DMS53 (cell line): Measurements from ENCODE around the gene LCN2.
A peak's percentile ranks its signal among the peaks of the same experiment; 100 is the strongest.

Experiments used
- DNase-seq: peaks from one replicate; lab custom pipeline; 2025; lab: John Stamatoyannopoulos, UW

LCN2 gene

DNA sequence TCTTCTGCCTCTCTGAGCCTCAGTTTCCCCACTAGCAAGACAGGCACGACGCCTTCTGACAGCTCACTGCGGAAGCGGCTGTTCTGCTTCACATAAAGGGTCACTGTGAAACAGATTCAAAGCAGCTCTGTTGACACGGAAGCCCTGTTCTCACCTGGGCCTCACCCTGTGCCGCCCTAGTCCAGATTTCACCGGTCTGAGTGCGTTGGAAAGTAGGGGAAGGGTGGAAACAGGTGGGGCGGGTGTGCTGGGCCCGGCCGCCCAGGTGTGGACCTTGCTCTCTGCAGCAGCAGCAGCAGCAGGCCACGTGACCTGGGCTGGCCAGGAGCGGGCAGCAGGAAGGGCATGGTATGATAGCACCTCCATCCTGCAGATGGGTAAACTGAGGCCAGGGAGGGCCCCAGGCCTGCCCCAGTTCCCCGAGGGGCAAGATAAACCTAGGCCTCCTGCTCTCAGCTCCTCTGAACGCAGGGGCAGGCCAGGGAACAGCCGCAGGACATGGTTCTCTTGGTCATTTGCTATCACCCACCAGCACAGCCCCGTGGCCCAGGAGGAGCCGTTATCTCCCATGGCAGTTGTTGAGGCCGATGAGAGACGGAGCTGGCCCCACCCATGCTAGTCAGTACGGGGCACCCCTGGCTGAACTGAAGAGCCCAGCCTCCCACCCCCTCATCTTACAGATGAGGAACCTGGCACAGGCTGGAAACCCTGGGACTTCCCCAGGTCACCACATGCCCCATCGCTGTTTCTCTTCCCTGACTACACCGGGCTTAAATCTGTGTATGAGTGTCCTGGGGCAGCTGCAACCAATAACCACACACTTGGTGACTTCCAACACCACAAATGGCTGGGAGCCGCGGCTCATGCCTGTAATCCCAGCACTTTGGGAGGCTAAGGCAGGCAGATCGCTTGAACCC, 33.8 kb upstream of the LCN2 start:
- peak; percentile 99 for DNase-seq

DNA sequence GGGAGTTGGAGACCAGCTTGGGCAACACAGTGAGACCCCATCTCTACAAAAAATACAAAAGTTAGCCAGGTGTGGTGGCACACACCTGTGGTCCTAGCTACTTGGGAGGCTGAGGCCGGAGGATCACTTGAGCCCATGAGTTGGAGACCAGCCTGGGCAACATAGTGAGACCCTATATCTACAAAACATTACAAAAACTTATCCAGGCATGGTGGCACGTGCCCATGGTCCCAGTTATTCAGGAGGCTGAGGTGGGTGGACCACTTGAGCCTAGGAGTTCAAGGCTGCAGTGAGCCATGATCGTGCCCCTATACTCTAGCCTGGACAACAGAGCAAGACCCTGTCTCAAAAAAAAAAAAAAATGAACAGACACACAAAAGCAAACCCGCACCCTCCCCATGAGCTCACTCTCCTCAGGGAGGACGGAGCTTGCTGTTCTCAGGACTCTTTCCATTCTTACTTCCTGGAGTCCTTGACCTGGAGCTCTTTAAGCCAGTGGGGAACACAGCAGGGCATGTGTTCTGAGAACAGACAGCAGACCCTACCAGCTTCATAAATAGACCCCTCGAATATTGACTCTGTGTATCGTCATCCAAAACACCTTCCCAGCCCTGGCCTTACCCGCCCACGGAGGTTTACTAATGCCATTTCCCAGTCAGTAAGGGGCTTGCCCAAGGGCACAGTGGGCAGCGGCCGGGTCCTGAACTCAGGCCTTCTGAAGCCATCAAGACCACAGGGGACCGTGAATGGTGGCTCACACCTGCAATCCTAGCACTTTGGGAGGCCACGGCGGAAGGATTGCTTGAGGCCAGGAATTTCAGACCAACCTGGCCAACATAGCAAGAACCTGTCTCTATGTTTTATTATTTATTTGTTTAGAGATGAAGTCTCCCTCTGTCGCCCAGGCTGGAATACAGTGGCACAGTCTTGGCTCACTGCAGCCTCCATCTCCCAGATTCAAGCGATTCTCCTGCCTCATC, 32.9 kb upstream of the LCN2 start:
- peak; percentile 38 for DNase-seq

DNA sequence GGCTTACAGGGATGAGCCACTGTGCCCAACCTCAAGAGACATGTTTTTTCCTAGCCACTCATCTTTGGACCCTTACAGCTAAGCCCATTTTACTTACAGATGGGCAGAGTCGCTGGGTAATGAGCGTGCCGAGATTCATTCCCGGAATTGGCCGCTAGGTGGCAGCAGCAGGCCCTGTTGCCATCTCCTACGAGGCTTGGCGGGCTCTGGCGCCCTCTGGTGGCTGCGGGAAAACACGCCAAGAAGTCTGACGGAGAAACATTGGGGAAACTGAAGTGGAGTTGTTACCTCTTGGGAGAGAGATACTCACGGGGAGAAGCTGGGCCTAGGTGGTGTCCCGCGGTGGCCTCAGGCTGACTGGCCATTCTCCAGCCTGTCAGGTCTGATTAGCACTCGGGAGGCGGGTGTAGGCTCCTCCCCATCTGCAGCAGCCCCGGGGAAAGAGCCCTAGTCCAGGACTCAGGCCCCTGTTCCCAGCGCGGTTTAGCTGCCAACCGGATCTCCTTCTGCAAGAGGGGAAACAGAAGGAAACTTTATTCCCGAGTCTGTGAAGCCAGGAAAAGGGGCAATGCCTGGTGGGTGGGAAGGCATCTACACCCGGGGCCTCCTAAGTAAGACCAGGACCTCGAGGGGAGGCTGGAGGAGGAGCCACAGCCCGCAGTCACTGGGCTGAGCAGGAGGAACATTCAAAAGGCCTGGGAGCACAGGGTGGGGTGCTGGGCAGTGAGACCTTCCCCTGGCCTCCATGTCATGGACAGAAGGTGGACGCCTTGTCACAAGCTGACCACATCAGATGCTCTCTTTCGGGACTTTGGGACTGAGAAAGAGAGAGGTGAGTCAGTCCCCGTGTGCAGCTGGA, 31.4 kb upstream of the LCN2 start:
- DNase-seq = peak; percentile 92

DNA sequence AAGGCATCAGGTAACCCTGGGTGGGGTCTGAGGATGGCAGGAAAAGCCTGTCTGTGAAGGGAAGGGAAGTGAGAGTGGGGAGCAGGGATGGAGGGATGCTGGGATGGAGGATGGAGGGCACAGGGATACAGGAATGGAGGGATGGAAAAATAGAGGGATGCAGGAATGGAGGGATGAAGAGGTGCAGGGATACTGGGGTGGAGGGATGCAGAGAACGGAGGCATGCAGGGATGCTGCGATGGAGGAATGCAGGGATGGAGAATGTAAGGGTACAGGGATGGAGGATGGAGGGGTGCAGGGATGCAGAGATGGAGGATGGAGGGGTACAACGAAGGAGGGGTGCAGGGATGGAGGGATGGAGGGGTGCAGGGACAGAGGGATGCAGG, 30.8 kb upstream of the LCN2 start:
- DNase-seq = no peak

- no peak for DNase-seq
Measured at GRCh38 chr9:128118971-128119665, 30.1 kb upstream of the LCN2 start.

DNA sequence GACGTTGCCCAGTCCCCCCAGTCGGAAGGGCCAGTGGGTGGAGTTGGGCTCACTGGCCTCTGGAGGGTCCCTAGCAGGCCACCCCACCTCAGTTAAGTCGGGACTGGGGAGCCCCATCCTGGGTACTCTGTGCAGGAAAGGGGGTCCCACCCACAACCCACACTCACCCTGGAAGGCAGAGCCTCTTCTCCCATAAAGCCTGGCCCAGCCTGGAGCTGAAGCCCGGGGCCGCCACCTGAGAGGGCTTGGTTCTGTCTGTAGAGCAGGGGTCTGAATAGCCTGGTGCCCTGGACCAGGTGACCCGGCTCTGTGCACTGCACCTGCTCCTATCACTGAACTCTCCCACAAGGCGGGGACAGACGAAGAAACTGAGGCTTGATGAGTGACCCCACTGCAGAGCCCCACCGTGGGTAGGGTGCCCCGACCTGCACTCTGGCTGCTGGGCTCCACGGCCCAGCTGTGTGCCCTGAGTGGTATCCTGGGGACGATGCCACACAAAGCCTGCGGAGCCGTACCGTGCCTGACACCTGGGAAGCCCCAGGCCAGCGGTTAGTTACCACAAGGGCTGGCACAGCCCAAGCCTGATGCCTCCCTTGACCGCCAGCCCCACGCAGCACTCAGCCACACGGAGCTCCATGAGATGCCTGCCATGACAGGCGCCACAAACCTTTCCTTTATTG, 29.1 kb upstream of the LCN2 start:
- DNase-seq = no peak

DNA sequence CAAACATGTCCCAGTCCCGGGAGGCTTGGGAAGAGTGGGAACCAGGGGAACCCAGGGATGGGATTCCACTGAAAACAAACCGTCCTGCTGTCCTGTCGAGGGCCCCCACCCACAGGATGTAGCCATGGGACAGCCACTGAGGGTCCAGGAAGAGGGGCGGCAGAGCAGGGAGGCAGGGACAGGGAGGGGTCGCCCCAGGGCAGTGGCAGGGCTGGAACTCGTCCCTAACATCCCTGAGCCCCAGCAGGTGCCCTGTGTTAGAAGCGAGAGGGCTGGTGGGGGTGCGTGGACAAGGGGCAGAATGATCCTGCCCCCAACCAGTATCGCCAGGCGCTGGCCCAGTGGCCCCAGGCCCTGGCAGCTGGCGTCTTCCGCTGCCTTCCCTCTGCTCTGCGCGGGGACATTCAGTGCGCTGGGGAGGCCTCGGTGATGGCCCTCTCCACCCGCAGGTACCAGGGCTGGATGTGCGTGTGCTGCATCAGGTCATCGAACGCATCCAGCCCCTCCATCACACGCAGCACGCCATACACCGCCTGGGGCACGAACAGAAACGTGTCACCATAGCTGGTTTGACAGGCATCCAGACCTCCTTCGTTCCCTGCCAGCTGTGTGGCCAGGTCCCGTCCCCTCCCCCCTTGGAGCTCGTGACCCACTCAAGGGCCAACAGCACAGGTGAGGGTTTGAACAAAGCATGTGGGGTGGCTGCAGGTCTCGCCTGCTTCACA, 28.4 kb upstream of the LCN2 start:
- DNase-seq = no peak

- DNase-seq = no peak
Measured at GRCh38 chr9:128121466-128121810, 27.8 kb upstream of the LCN2 start.

GRCh38 chr9:128121924-128122808, 27.1 kb upstream of the LCN2 start:
- DNase-seq = no peak

- no peak for DNase-seq
Measured at GRCh38 chr9:128122809-128123175, 26.5 kb upstream of the LCN2 start.

GRCh38 chr9:128123451-128124080, 25.7 kb upstream of the LCN2 start:
- DNase-seq = no peak

GRCh38 chr9:128124451-128124850, 24.8 kb upstream of the LCN2 start:
- no peak for DNase-seq

DNA sequence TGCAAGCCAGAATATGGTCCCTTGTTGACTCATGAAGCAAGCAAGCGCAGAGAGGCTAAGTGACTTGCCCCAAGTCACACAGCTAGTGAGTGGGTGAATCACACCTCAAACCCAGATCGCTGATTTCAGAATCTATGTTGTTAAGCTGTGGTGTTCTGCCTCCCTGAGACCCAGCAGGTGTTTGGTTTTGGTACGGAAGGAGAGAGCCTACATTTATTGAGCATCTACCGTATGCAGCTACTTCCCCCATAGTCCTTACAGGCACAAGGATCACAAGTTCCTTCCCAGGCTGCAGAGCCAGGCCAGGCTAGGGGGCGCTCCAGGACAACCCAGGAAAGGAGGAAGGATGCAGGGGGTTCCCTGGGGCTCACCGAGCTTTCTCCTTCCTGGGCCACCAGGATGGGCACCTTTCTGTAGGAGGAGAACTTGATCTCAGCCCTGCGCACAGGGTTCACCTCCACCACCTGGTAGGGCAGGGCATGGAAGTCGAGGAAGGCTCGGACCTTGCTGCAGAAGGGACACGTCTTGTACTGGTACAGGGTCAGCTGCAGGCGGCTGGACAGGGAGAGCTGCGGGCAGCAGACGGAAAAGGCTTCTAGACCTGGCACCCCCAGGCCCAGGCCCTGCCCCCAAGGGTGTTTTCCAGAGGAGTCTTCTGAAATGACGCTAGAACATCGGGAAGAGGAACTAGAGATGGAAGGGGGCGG, 24.2 kb upstream of the LCN2 start:
- peak; percentile 80 for DNase-seq

DNA sequence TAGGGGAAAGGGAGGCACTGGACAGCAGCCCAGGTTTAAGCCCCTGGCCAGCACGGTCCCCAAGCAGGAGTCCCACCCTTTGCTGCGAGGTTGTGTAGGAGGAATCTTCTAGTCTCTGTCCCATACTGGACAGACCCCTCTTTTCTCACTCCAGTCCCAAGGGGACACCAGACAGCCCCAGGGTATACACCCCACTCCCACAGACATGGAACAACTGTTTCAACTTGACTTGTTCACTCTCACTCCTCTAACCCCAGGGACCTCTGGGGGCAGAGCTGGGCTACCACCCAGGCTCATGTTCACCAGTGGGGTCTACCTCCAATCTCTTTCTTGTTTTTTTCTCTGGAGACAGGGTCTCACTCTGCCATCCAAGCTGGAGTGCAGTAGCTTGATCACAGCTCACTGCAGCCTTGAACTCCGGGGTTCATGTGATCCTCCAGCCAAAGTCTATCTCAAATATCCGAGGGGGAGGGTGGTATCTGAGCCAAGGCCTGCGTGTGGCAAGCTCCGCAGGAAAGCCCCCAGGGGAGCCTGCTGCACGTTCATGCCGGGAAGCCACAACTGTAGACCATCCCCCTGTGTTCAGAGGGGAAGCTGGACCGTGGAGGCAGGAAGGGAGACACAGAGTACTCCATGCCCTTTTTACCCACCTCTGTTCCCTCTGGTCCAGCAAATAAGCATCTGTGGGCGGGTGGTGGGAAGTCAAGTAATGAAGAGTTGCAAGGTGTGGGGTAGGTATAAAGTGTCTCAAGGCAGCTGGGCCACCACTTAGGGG, 23.5 kb upstream of the LCN2 start:
- DNase-seq = no peak

DNA sequence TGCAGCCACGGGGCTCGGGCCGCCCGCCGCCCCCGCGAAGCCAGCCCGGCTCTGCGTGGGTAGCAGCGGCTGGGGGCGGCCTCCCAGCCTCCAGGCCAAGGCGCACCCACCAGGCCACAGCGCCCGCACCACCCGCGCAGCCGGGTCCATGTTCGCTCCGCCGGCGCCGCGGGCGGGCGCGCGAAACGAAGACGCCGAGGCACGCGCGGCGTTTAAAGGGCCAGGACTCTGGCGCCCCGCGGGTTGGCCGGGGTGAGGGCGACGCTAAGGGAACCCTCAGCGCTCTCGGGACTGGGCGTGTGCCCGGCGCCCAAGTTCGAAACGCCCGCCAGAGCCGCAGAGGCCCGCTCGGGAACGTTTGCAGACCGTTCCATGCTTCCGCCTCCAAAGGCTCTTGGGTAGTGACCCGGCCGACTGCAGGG, 21.7 kb upstream of the LCN2 start, which contains the start of gene PTGES2:
PTGES2 (minus strand) TSS at position 162 of the 422 bp plus-strand sequence; CDS start at position 150, 12 bp downstream.
- DNase-seq = peak; percentile 93

GRCh38 chr9:128127990-128128835, 21.0 kb upstream of the LCN2 start:
- DNase-seq = peak; percentile 97
